Mononuclear cell (primary cell): ENCODE measurements around the gene KDM8. TPM values are rescaled to one million over a fixed set of nuclear protein-coding genes. Genes with fewer than 3 reads are reported as not detected.
A peak's percentile ranks its signal among the peaks of the same experiment; 100 is the strongest.

Experiments used
- H3K27me3 ChIP-seq: 2 replicates; pipeline ENCODE4 v1.6.0; 2011; ENCODE audit warnings: low read length, control low read depth; ENCODE audit not compliant: insufficient read depth
- H3K4me1 ChIP-seq: 2 replicates; pipeline ENCODE4 v1.5.1; 2011; ENCODE audit warnings: mild to moderate bottlenecking, low read length, control low read depth; ENCODE audit not compliant: insufficient read depth
- H3K4me3 ChIP-seq: 2 replicates; pipeline ENCODE4 v1.5.1; 2011; ENCODE audit warnings: mild to moderate bottlenecking, low read length, moderate library complexity
- H3K9me3 ChIP-seq: 2 replicates; pipeline ENCODE4 v1.5.1; 2011; ENCODE audit warnings: low read depth, mild to moderate bottlenecking, control low read depth, low read length
- total RNA-seq: library from RNA; depleted of rRNA; stranded (reverse); fragments of >200 nt; gene quantifications from one replicate; pipeline ENCODE4 v1.2.3, GENCODE V29; 2012

The KDM8 gene
- total RNA-seq, 1 donor: 6.0 TPM

DNA sequence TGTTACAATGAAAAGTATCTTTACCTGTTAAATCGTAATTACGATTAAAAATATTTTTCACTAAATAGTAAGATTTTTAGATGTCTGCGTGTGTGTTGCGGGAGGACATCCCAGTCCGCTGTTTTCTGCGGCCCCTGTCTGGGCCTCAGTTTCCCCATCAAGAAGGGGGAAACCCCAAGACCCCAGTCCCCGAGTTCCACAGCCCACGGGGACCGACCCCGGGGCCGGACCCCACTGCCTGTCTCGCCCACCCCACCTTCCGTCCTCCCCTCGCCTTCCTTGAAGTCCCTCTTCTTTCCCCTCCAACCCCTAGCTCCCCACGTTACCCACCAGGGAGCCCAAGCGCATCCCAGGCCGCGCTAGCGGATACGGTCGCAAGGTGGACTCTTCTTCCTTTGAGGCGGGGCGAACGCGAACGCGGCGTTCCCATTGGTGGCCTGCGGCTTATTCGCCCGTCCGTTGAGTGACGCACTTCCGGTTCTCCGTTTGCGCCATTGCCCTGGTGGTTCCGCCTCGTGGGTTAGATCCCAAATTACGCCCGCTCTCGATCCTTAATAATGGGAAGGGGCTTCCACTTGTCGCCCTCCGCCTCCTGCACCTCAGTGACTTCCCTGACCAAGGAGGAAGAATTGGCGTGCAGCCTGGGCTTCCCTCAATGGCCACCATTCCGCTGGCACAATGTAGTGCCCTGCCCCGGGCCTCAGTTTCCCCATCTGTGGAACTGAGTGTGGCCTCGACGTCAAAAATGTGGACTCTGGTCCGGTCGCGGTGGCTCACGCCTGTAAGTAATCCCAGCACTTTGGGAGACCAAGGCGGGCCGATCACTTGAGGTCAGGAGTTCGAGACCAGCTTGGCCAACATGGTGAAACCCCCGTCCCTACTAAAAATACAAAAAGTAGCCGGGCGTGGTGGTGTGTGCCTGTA is 65.3 kb downstream of the KDM8 start, which contains the start of gene NSMCE1:
NSMCE1 (minus strand) TSS at position 397 of the 924 bp plus-strand sequence. CDS start 11,202 bp downstream, outside the sequence.
- peaks cover 58% of the 10 kb centered on the region for H3K4me1 ChIP-seq
- H3K9me3 ChIP-seq: no peaks in the 10 kb centered on the region
- peak within 1 kb of the TSS; percentile 91 for H3K4me3 ChIP-seq
- no peaks in the 10 kb centered on the region for H3K27me3 ChIP-seq

- Histone ChIP-seq H3K4me1 (peaks cover 60% of the 10 kb centered on the region), H3K27me3 (no peaks in the 10 kb centered on the region), H3K4me3 (peak overlapping the region; percentile 91), H3K9me3 (no peaks in the 10 kb centered on the region)
Measured at GRCh38 chr16:27269300-27270150, 66.2 kb downstream of the KDM8 start.

GRCh38 chr16:27270349-27270748 is 67.0 kb downstream of the KDM8 start:
- peaks cover 63% of the 10 kb centered on the region for H3K4me1 ChIP-seq
- no peaks in the 10 kb centered on the region for H3K27me3 ChIP-seq
- no peak overlapping the region for H3K4me3 ChIP-seq
- no peaks in the 10 kb centered on the region for H3K9me3 ChIP-seq

Other genes with a start within 250 kb of the KDM8 start
- gene C16orf82, start 136.6 kb upstream of the KDM8 start, total RNA-seq: 0.10 TPM
- 29.5 TPM for gene NSMCE1, start 65.2 kb downstream of the KDM8 start, total RNA-seq
- 103 TPM for gene IL4R, start 110.4 kb downstream of the KDM8 start, total RNA-seq
- 21.1 TPM for gene IL21R, start 198.6 kb downstream of the KDM8 start, total RNA-seq